Subcutaneous adipose tissue (tissue), 4 donors: Measurements from ENCODE around the gene MMP1. TPM values are rescaled to one million over a fixed set of nuclear protein-coding genes. Genes with fewer than 3 reads are reported as not detected.

ENCODE experiments used
- total RNA-seq, 4 donors: library from RNA; depleted of rRNA; stranded (reverse); fragments of >200 nt; gene quantifications; one replicate each; pipeline ENCODE4 v1.1.0, GENCODE V29; 2016
- TF ChIP-seq, protein P1 (sequence below): fragments of 450-650 bp; IDR thresholded peaks from one replicate; pipeline ENCODE4 v1.5.1; 2016; ENCODE audit warnings: low read depth, mild to moderate bottlenecking, control low read depth, antibody characterized with exemption, moderate library complexity

MMP1 gene
- total RNA-seq, 4 donors from 2014 or later = not detected

DNA sequence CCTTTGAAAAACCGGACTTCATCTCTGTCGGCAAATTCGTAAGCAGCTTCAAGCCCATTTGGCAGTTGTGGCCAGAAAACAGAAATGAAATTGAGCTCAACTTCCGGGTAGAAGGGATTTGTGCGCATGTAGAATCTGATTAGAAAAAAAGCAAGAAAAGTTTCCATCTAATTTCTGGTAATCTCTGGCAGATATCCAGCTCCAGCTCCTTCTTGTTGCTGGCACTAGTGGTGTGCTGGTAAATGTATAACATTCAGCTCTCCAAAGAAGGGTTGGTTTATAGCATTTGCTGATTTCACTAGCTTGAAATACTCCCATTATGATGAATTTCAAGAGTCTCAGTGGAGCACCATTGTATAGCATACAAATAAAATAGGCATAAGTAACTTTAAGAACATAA, 5.4 kb downstream of the MMP1 start:
- TF ChIP-seq, protein P1, sequence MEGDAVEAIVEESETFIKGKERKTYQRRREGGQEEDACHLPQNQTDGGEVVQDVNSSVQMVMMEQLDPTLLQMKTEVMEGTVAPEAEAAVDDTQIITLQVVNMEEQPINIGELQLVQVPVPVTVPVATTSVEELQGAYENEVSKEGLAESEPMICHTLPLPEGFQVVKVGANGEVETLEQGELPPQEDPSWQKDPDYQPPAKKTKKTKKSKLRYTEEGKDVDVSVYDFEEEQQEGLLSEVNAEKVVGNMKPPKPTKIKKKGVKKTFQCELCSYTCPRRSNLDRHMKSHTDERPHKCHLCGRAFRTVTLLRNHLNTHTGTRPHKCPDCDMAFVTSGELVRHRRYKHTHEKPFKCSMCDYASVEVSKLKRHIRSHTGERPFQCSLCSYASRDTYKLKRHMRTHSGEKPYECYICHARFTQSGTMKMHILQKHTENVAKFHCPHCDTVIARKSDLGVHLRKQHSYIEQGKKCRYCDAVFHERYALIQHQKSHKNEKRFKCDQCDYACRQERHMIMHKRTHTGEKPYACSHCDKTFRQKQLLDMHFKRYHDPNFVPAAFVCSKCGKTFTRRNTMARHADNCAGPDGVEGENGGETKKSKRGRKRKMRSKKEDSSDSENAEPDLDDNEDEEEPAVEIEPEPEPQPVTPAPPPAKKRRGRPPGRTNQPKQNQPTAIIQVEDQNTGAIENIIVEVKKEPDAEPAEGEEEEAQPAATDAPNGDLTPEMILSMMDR = no peak

DNA sequence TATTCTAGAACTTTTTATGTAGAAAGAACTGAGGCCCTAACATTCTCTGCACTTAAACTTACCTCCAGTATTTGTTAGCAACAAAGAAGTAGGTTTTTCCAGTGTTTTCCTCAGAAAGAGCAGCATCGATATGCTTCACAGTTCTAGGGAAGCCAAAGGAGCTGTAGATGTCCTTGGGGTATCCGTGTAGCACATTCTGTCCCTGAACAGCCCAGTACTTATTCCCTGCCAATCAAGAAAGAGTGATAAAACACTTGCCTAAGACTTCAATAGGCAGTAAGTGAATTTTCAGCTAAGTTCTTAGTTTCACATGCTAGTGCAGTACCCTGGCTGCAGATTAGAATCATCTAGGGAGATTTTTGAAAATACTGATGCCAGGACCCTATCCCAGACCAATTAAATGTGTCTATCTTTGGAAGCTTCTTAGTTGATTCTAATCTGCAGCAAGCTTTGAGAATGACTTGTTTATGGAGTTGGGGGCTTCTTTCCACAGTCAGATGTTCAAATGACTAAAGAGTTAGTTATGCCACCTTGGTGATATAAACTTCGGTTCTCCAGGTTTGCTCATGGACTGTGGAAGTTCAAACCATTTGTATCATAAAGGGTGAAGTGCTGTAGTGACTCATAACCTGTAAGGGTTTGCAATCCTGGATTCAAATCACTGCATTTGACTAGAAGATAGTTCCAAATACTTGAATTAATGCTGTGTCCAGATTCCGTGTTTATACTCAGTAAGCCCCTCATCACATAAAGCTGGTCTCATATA, 6.5 kb downstream of the MMP1 start:
- TF ChIP-seq, protein P1 = no peak

DNA sequence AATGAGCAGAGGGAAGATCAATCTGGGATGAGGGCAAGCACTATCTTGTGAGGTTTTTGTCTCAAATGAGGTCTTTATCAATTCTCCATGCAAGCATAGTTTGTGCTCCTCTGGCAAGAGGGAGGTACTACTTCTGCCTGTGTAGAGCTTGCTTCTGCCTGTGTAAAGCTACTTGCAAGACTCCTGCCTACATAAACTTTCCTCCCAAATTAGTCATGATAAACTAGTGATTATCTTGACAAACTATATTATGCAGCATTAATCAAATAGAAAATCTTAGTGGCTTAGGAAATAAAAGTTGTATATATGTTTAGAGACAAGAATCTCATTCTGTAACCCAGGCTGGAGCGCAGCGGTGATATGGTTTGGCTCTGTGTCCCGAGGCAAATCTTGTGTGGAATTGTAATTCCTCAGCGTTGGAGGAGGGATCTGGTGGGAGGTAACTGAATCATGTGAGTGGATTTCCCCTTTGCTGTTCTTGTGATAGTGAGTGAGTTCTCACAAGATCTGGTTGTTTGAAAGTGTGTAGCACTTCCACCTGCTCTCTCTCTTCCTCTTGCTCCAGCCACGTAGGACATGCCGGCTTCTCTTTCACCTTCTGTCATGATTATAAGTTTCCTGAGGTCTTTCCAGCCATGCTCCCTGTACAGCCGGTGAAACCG, 9.5 kb downstream of the MMP1 start:
- TF ChIP-seq, protein P1 = no peak

DNA sequence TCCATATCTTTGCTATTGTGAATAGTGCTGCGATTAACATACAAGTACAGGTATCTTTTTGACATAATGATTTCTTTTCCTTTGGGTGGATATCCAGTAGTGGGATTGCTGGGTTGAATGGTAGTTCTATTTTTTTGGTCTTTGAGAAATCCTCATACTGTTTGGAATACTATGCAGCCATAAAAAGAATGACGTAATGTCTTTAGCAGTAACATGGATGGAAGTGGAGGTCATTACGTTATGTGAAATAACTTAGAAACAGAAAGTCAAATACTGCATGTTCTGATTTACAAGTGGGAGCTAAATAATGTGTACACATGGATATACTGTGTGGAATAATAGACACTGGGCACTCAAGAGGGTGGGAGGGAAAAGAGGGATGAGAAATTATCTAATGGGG, 13.6 kb downstream of the MMP1 start:
- TF ChIP-seq, protein P1 = no peak

DNA sequence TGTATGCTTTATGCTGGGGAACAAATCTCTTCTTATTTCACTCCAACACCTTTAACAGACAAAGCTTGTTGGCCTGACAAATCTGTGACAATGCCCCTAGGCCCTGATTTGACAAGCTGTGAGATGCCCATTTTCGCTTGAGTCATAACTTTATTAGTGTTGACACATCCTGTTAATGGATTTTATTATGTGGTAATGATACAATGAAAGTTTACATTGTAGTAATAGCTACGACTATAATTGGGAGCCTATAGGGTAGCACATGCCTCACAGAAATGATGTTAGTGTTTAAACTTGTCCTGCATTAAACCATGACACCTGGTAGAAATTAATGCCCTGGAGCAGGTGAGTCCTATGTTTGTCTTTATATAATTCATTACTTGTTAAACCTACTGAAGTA, 14.2 kb downstream of the MMP1 start:
- TF ChIP-seq, protein P1 = no peak

DNA sequence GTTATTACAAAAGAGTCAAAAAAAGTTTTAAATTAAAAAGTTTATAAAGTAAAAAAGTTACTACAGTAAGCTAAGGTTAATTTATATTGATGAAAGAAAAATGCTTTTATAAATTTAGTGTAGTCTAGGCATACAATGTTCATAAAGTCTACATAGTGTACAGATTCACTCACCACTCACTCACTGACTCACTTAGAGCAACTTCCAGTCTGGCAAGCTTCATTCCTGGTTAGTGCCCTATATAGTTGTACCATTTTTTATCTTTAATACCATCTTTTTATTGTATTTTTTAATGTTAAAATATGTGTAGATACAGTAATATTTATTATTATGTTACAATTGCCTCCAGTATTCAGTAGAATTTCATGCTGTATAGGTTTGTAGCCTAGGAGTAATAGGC, 14.9 kb downstream of the MMP1 start:
- TF ChIP-seq, protein P1 = no peak

DNA sequence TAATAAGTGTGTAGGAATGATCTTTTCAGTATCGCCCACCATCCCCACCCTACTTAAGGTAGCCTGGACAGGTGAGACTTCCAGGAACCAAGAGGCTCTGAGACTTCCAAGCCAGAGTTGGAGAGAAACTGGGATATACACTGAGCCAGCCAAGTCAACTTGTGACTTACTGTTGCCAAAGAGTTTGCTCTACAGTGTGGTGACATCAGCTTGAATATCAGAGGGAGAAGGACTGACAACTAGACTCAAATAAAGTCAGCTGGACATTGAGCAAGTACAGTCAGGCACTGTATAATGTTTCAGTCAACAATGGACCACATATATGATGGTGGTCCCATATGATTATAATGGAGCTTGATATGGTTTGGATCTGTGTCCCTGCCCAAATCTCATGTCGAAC, 16.3 kb downstream of the MMP1 start:
- TF ChIP-seq, protein P1 = no peak
